Subcutaneous adipose tissue (tissue), 4 donors: ENCODE results near the gene BID. TPM values are rescaled to one million over a fixed set of nuclear protein-coding genes. Genes with fewer than 3 reads are reported as not detected.

Experiments used
- total RNA-seq, 4 donors: library from RNA; depleted of rRNA; stranded (reverse); fragments of >200 nt; gene quantifications; one replicate each; pipeline ENCODE4 v1.1.0, GENCODE V29; 2016
- TF ChIP-seq, protein P1 (sequence below): fragments of 450-650 bp; IDR thresholded peaks from one replicate; pipeline ENCODE4 v1.5.1; 2016; ENCODE audit warnings: low read depth, mild to moderate bottlenecking, control low read depth, antibody characterized with exemption, moderate library complexity

The BID gene
- total RNA-seq, 4 donors from 2014 or later, result 24.2 to 53.0 (median 37.0) TPM

DNA sequence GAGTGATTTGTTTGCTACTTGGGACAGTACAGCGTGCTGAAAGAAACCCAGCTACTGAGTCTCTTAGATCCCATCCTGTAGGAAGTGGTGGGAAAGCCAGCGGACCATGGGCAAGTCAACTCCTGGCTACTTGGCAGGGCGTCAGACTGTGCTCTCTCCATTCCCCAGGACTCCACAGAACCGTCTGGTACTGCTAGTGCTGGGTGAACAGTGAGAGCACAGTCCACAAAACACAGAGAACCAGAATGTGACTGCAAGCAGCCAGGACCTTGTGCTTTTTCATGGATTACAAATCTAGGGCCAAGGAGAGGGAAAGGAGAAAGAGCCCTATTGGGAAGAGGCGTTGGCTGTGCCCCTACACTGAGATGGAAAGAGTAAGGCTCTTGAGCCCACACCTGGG, 10.2 kb downstream of the BID start:
- TF ChIP-seq, protein P1, sequence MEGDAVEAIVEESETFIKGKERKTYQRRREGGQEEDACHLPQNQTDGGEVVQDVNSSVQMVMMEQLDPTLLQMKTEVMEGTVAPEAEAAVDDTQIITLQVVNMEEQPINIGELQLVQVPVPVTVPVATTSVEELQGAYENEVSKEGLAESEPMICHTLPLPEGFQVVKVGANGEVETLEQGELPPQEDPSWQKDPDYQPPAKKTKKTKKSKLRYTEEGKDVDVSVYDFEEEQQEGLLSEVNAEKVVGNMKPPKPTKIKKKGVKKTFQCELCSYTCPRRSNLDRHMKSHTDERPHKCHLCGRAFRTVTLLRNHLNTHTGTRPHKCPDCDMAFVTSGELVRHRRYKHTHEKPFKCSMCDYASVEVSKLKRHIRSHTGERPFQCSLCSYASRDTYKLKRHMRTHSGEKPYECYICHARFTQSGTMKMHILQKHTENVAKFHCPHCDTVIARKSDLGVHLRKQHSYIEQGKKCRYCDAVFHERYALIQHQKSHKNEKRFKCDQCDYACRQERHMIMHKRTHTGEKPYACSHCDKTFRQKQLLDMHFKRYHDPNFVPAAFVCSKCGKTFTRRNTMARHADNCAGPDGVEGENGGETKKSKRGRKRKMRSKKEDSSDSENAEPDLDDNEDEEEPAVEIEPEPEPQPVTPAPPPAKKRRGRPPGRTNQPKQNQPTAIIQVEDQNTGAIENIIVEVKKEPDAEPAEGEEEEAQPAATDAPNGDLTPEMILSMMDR, result no peak

DNA sequence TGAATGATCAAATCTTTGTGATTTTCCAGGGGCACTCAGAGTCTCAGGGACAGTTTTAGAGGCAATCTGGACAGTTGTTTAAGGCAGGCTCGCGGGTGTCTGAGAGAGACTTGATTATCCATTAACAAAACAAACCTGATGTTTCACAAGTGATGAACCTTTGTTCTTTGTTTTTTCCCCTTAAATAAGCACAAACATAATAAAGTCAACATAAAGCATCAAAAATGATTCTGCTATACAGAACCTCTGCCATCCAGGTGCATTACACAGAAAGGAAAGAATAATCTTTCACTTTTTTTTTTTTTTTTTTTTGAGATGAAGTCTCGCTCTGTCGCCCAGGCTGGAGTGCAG, 13.2 kb downstream of the BID start:
- TF ChIP-seq, protein P1, result no peak

DNA sequence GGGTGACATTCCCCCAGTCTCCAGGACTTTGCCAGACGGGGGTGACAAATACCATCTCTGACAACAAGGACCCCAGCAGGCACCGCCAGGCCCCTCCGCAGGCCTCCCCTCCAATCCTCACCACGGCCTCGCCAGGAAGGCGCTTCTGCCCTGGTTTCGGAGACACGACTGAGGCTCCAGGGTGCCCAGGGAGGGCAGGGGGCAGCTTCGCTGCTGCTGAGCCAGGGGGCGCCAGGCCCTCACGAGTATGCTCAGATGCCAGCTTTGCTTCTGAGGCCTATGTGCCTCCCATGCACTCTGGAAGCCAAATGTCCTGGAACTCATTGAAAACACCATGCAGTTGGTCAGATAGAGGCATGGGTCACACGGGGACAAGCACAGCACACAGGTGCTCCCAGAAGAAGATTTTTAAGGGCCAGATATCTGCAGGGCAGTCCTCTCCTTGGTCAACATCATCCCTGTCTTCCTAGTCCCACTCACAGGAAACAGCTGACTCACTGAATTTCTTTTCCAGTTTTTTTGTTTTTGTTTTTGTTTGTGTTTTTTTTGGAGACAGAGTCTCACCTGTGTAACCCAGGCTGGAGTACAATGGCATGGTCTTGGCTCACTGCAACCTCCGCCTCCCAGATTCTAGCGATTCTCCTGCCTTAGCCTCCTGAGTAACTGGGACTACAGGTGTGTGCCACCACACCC, 19.9 kb downstream of the BID start:
- TF ChIP-seq, protein P1, result no peak

DNA sequence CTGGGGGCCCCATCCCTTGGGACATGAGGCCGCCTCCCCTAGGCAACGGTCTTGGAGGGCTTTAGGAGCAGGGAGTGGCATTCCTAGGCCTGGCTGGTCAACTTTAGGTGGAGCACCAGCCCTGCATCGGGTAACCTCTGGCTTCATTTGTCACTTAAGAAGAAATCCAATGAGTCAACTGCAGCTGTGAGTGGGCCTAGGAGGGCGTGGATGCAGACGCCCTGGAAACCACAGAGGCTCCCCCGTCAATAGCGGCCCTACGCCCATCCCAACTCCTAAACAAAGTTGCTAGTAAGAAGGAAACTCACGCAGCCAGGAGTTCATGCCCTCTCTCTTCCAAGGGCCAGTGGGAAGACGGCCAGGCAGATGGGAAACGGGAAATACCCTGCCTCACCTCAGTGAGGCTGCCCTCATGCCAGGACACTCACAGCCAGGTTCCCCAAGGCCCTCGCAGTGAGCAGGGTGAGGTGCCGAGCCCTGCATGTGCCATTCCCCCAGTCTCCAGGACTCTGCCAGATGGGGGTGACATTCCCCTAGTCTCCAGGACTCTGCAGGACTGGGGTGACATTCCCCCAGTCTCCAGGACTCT, 20.8 kb downstream of the BID start:
- TF ChIP-seq, protein P1, result no peak

DNA sequence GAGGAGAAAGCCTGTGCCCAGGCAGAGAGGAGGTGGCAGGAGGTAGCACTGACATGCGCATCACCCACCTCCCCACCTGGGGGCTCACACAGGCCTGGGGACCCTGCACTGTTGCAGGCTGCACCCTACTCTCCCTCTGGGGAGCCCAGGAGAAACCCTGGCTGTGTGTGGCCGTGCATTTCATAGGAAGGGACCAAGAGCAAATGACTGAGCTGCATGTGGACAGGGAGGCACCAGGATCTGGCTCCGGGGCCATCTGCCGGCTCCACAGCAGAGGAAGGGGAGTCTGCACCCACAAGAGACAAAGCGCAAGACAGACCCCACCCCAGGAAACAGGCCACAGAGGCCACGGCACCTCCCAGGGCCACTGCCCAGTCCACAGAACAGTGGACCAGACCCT, 22.7 kb downstream of the BID start:
- TF ChIP-seq, protein P1, result no peak

DNA sequence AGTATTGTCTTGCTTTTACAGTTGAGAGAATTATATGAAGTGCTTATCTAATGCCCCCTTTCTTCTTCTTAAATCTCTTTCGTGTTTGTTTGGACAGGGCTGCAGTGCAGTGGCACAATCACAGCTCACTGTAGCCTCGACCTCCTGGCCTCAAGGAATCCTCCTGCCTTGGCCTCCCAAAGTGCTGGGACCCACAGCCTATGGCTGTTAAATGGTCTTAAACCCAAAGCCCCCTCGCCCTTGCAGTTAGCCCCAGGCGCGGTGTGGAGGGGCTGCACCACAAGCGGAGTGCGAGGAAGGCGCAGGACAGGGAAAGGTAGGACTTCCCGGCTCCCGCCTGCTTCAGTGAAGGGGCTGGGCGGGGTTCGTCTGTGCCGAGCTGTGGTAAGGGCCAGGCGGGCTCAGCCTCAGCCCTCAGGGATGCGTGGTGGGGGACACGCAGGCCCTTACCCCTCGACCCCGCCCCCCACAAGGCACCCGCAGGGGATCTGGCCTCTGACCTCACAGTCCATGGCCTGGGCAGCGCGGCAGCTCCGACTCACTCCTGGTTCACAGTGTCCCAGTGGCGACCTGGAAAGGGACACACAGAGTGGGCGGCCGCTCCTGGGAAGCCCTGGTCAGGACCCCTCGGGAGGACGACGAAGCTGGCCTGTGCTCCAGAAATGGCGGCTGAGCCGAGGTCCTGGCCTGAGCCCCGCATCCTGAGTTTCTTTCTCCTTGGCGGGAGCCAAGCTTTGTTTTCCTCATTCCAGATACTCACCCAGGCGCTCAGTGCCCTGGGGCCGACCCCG, 24.5 kb downstream of the BID start:
- TF ChIP-seq, protein P1, result no peak
